Osteoblast (primary cell): ENCODE results near the gene ATRAID. TPM values are rescaled to one million over a fixed set of nuclear protein-coding genes. Genes with fewer than 3 reads are reported as not detected.

Experiments
- DNase-seq: peaks from one replicate; pipeline ENCODE4 v3.0.0; 2011; ENCODE audit warnings: low spot score, mixed read lengths; ENCODE audit not compliant: insufficient read length; ENCODE audit errors: missing footprints
- H2AFZ ChIP-seq: 2 replicates; pipeline ENCODE4 v1.6.0; 2011; ENCODE audit warnings: mild to moderate bottlenecking, low read length
- H3K27ac ChIP-seq: 2 replicates; pipeline ENCODE4 v1.5.1; 2011; ENCODE audit warnings: mild to moderate bottlenecking, low read depth, low read length, moderate library complexity
- H3K27me3 ChIP-seq: 2 replicates; pipeline ENCODE4 v1.6.0; 2012; ENCODE audit warnings: mild to moderate bottlenecking, control low read depth, inconsistent platforms, low read length, moderate library complexity; ENCODE audit not compliant: insufficient read depth
- H3K36me3 ChIP-seq: 2 replicates; pipeline ENCODE4 v1.5.1; 2011; ENCODE audit warnings: mild to moderate bottlenecking, low read length, control low read depth, moderate library complexity; ENCODE audit not compliant: insufficient read depth
- H3K4me1 ChIP-seq: 2 replicates; pipeline ENCODE4 v1.5.1; 2011; ENCODE audit warnings: mild to moderate bottlenecking, low read length, control low read depth, moderate library complexity; ENCODE audit not compliant: insufficient read depth
- H3K4me2 ChIP-seq: 2 replicates; pipeline ENCODE4 v1.6.0; 2011; ENCODE audit warnings: mild to moderate bottlenecking, low read length; ENCODE audit not compliant: insufficient read depth
- H3K4me3 ChIP-seq: fragments of 200-600 bp; sonication (generic); 3 replicates; pipeline ENCODE4 v1.5.1; 2012; ENCODE audit warnings: mild to moderate bottlenecking, low read length, inconsistent platforms; ENCODE audit not compliant: insufficient read depth
- H3K79me2 ChIP-seq: 2 replicates; pipeline ENCODE4 v1.6.0; 2012; ENCODE audit warnings: mild to moderate bottlenecking, low read length, control low read depth, inconsistent platforms; ENCODE audit not compliant: insufficient read depth
- H3K9me3 ChIP-seq: 2 replicates; pipeline ENCODE4 v1.5.1; 2011; ENCODE audit warnings: low read depth, low read length, control low read depth
- H4K20me1 ChIP-seq: 2 replicates; pipeline ENCODE4 v1.6.0; 2012; ENCODE audit warnings: mild to moderate bottlenecking, low read length, control low read depth; ENCODE audit not compliant: insufficient read depth
- CTCF ChIP-seq: IDR thresholded peaks from 2 replicates; pipeline ENCODE4 v1.5.1; 2011; ENCODE audit warnings: mild to moderate bottlenecking, low read depth, low read length, moderate library complexity; ENCODE audit errors: extremely low read depth
- total RNA-seq: library from RNA; depleted of rRNA; stranded (reverse); fragments of >200 nt; gene quantifications from 2 replicates; pipeline ENCODE4 v1.2.3, GENCODE V29; 2012

The ATRAID gene
- total RNA-seq, 1 donor, result 198 TPM

DNA sequence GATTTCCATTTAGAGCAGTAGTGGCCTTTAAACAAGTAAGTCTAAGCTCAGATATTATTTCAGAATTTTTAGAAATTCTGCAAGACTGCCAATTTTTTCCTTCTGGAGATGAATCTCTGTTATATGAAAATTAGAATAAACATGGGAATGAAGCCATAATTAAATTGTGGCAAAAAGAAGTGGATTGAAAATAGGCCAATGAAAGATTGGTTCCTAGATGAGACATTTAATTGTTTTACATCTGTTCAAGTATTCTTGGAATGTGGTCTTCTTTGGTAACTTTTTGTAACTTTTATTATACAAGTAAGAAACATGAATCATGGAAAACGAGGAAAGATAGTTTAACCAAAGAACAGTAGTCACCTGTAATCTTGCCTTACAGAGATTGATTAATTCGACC, 15.7 kb downstream of the ATRAID start:
- Histone ChIP-seq H3K4me3 (no peak overlapping the region), H3K79me2 (no peaks in the 10 kb centered on the region), H3K4me1 (no peaks in the 10 kb centered on the region), H3K4me2 (no peak overlapping the region), H2AFZ (no peak overlapping the region), H3K27ac (no peak overlapping the region), H3K27me3 (no peaks in the 10 kb centered on the region), H3K36me3 (peaks cover 86% of the 10 kb centered on the region), H4K20me1 (peaks cover 2% of the 10 kb centered on the region), H3K9me3 (no peaks in the 10 kb centered on the region)
- no peak for TF ChIP-seq CTCF
- DNase-seq, result peak; percentile 37

- no peaks in the 10 kb centered on the region for H4K20me1 ChIP-seq
- no peaks in the 10 kb centered on the region for H3K4me1 ChIP-seq
- no peaks in the 10 kb centered on the region for H3K79me2 ChIP-seq
- H3K27me3 ChIP-seq, result no peaks in the 10 kb centered on the region
- peaks cover 88% of the 10 kb centered on the region for H3K36me3 ChIP-seq
- no peak for TF ChIP-seq CTCF
- DNase-seq, result peak; percentile 32
- H3K4me2 ChIP-seq, result no peak overlapping the region
- no peak overlapping the region for H3K4me3 ChIP-seq
- H3K9me3 ChIP-seq, result no peaks in the 10 kb centered on the region
- no peak overlapping the region for H2AFZ ChIP-seq
- no peak overlapping the region for H3K27ac ChIP-seq
These were observed 20.1 kb downstream of the ATRAID start for GRCh38 chr2:27231921-27232320.

GRCh38 chr2:27233341-27233740, 21.5 kb downstream of the ATRAID start:
- TF ChIP-seq CTCF, result no peak
- Histone ChIP-seq H2AFZ (no peak overlapping the region), H3K4me3 (no peak overlapping the region), H3K36me3 (peaks cover 89% of the 10 kb centered on the region), H3K4me2 (no peak overlapping the region), H3K27me3 (no peaks in the 10 kb centered on the region), H3K27ac (no peak overlapping the region), H4K20me1 (no peaks in the 10 kb centered on the region), H3K9me3 (no peaks in the 10 kb centered on the region), H3K4me1 (no peaks in the 10 kb centered on the region), H3K79me2 (no peaks in the 10 kb centered on the region)
- DNase-seq, result peak; percentile 61

GRCh38 chr2:27236136-27236535, 24.3 kb downstream of the ATRAID start:
- DNase-seq, result no peak
- no peaks in the 10 kb centered on the region for H3K79me2 ChIP-seq
- H2AFZ ChIP-seq, result no peak overlapping the region
- no peaks in the 10 kb centered on the region for H3K9me3 ChIP-seq
- peaks cover 93% of the 10 kb centered on the region for H3K36me3 ChIP-seq
- no peak overlapping the region for H3K27ac ChIP-seq
- H3K27me3 ChIP-seq, result no peaks in the 10 kb centered on the region
- H3K4me1 ChIP-seq, result no peaks in the 10 kb centered on the region
- no peaks in the 10 kb centered on the region for H4K20me1 ChIP-seq
- no peak overlapping the region for H3K4me3 ChIP-seq
- TF ChIP-seq CTCF, result no peak
- no peak overlapping the region for H3K4me2 ChIP-seq
